Activated naive CD8-positive, alpha-beta T cell treated with anti-CD3 and anti-CD28 coated beads, Interleukin-2, amount 50 U/mL, for 24 hours (primary cell): Measurements from ENCODE around the gene CADM1.
A peak's percentile ranks its signal among the peaks of the same experiment; 100 is the strongest.

Source experiments
- ATAC-seq: fragments of 150-1000 bp; cut with Tn5 transposase; one replicate; pipeline ENCODE4 v1.10.0; 2021
- DNase-seq: peaks from one replicate; pipeline ENCODE4 v3.0.0; 2021
- H3K27ac Mint-ChIP-seq: one replicate; pipeline ENCODE4 v1.8.0; 2021; ENCODE audit warnings: mild to moderate bottlenecking, mixed read lengths
- H3K27me3 Mint-ChIP-seq: one replicate; pipeline ENCODE4 v1.8.0; 2021; ENCODE audit warnings: mixed read lengths
- H3K36me3 Mint-ChIP-seq: one replicate; pipeline ENCODE4 v1.8.0; 2021; ENCODE audit warnings: low read depth, mixed read lengths
- H3K4me1 Mint-ChIP-seq: one replicate; pipeline ENCODE4 v1.8.0; 2021; ENCODE audit warnings: mixed read lengths
- H3K4me3 Mint-ChIP-seq: one replicate; pipeline ENCODE4 v1.8.0; 2021; ENCODE audit warnings: mild to moderate bottlenecking, moderate library complexity, mixed read lengths
- H3K9me3 Mint-ChIP-seq: one replicate; pipeline ENCODE4 v1.8.0; 2021; ENCODE audit warnings: mixed read lengths

The CADM1 gene

DNA sequence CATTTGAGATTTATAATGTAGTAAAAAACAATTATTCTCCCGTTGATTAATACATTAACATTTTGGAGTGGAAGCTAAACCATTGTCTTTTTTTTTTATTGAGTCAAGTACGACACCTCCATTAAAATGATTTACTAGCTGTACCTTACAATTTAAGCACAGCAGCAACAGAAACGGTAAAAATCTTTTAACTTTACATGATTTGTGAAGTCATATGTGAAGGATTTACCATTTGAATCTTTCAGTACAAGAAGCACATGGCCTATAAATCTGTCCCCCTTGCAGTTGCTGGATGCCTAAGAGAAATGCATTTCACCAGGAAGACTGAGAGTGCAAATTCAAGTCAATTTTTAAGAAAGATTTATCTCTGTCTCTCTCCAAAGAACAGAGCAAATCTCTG lies 324.6 kb downstream of the CADM1 start:
- H3K4me3 Mint-ChIP-seq, result no peak overlapping the region
- no peaks in the 10 kb centered on the region for H3K4me1 Mint-ChIP-seq
- DNase-seq (no peak), ATAC-seq (no peak)
- H3K36me3 Mint-ChIP-seq, result no peaks in the 10 kb centered on the region
- no peaks in the 10 kb centered on the region for H3K9me3 Mint-ChIP-seq
- H3K27ac Mint-ChIP-seq, result no peak overlapping the region
- no peaks in the 10 kb centered on the region for H3K27me3 Mint-ChIP-seq

DNA sequence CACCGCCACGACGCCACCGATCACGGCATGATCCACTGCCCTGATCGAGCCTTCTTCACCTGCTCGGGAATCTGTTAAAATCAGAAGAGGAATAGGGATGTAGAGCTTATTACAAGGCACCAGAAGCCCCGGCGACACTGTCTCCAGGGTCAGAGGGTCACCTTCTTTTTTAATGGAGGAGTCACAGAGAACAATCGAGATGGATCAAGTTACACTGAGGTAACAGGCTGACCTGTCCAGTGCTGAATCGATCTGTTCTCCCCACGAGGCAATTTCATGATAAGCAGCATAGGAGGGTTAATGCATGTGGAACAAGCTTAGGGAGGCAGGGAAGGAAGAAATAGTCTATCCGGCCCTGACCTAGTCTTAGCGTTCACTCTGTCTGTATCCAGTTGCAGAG lies 325.5 kb downstream of the CADM1 start:
- Mint-ChIP-seq H3K36me3 (no peaks in the 10 kb centered on the region), H3K27ac (no peak overlapping the region), H3K27me3 (no peaks in the 10 kb centered on the region), H3K4me1 (no peaks in the 10 kb centered on the region), H3K4me3 (no peak overlapping the region), H3K9me3 (no peaks in the 10 kb centered on the region)
- DNase-seq (no peak), ATAC-seq (no peak)

DNA sequence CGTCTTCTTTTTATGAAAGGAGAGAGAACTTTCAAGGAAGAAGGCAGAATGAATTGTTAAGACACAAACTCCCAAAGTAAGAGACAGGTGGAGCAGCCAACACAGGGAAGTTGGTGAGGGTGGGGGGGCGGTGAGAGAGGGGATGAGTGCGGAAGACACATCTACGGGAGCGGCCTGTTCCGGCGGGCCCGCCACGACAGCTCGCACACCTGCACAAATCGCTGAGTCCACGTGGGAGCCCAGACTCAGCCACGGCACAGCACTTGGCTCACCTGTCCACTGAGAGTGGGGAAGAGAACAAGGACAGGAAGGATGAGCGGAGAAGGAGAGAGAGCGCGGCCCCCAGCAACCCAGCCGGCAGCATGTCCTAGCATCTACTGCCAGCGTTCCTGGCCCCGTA lies 331.1 kb downstream of the CADM1 start:
- H3K4me3 Mint-ChIP-seq, result no peak overlapping the region
- H3K27me3 Mint-ChIP-seq, result no peaks in the 10 kb centered on the region
- ATAC-seq (no peak), DNase-seq (no peak)
- H3K36me3 Mint-ChIP-seq, result no peaks in the 10 kb centered on the region
- no peak overlapping the region for H3K27ac Mint-ChIP-seq
- H3K4me1 Mint-ChIP-seq, result no peaks in the 10 kb centered on the region
- H3K9me3 Mint-ChIP-seq, result no peaks in the 10 kb centered on the region

GRCh38 chr11:115170133-115170815 lies 333.9 kb downstream of the CADM1 start:
- no peak overlapping the region for H3K27ac Mint-ChIP-seq
- no peaks in the 10 kb centered on the region for H3K9me3 Mint-ChIP-seq
- H3K4me3 Mint-ChIP-seq, result no peak overlapping the region
- DNase-seq (peak; percentile 5), ATAC-seq (no peak)
- H3K4me1 Mint-ChIP-seq, result no peaks in the 10 kb centered on the region
- no peaks in the 10 kb centered on the region for H3K36me3 Mint-ChIP-seq
- H3K27me3 Mint-ChIP-seq, result no peaks in the 10 kb centered on the region

GRCh38 chr11:115169251-115169650 lies 335.0 kb downstream of the CADM1 start:
- Mint-ChIP-seq H3K4me3 (no peak overlapping the region), H3K4me1 (no peaks in the 10 kb centered on the region), H3K27ac (no peak overlapping the region), H3K9me3 (no peaks in the 10 kb centered on the region), H3K36me3 (no peaks in the 10 kb centered on the region), H3K27me3 (no peaks in the 10 kb centered on the region)
- DNase-seq (no peak), ATAC-seq (no peak)

- ATAC-seq (no peak), DNase-seq (no peak)
- H3K27me3 Mint-ChIP-seq, result no peaks in the 10 kb centered on the region
- no peaks in the 10 kb centered on the region for H3K9me3 Mint-ChIP-seq
- H3K4me3 Mint-ChIP-seq, result no peak overlapping the region
- no peaks in the 10 kb centered on the region for H3K36me3 Mint-ChIP-seq
- no peaks in the 10 kb centered on the region for H3K4me1 Mint-ChIP-seq
- H3K27ac Mint-ChIP-seq, result no peak overlapping the region
Observed at GRCh38 chr11:115168686-115169085, 335.5 kb downstream of the CADM1 start.

DNA sequence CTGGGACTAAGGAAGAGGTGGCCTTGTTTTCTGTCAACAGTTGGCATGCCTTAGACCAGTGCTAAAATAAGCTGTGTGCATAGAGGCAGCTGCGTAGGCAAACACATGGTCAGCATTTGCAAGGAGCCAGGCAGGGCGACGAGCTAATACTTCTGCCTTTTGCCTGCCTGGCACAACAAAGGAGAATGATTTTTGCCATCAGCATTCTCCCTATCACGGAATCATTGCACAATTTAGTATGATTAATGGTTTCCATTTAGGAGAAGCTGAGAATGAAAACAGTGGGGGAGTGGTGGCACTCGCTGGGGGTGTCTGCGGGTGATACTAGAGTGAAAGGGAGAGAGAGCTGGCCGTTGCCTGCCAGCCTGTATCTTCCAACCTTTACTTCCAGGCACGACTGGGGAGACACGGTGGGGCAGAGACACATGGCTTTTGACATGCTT lies 336.0 kb downstream of the CADM1 start:
- no peaks in the 10 kb centered on the region for H3K36me3 Mint-ChIP-seq
- no peak overlapping the region for H3K27ac Mint-ChIP-seq
- no peaks in the 10 kb centered on the region for H3K9me3 Mint-ChIP-seq
- H3K4me3 Mint-ChIP-seq, result no peak overlapping the region
- H3K27me3 Mint-ChIP-seq, result no peaks in the 10 kb centered on the region
- no peaks in the 10 kb centered on the region for H3K4me1 Mint-ChIP-seq
- no peak for ATAC-seq
- DNase-seq, result no peak

DNA sequence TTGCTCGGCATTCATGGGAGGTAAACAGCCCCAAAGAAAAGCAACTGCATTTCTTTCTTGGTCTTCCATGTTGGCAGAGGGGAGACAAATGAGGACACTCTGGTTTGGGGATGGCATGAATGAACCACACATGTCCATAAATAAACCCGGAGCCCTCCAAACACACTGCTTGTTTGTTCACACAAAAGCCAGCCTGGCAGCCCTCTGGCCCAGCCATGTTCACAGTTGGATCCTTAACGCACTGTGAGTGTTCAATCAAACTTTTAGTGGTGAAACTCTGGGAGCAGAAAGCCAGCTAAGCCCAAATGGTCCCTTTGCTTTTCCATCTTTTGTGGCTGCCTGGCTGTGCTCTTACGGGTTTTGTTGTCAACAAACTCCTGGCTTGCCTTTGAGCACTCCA lies 336.8 kb downstream of the CADM1 start:
- Mint-ChIP-seq H3K9me3 (no peaks in the 10 kb centered on the region), H3K27ac (no peak overlapping the region), H3K4me3 (no peak overlapping the region), H3K27me3 (no peaks in the 10 kb centered on the region), H3K4me1 (no peaks in the 10 kb centered on the region), H3K36me3 (no peaks in the 10 kb centered on the region)
- DNase-seq (no peak), ATAC-seq (no peak)

- Mint-ChIP-seq H3K4me1 (no peaks in the 10 kb centered on the region), H3K27ac (no peak overlapping the region), H3K4me3 (no peak overlapping the region), H3K36me3 (no peaks in the 10 kb centered on the region), H3K9me3 (no peaks in the 10 kb centered on the region), H3K27me3 (no peaks in the 10 kb centered on the region)
- ATAC-seq (peak; percentile 24), DNase-seq (no peak)
Observed at GRCh38 chr11:115166820-115167219, 337.4 kb downstream of the CADM1 start.

DNA sequence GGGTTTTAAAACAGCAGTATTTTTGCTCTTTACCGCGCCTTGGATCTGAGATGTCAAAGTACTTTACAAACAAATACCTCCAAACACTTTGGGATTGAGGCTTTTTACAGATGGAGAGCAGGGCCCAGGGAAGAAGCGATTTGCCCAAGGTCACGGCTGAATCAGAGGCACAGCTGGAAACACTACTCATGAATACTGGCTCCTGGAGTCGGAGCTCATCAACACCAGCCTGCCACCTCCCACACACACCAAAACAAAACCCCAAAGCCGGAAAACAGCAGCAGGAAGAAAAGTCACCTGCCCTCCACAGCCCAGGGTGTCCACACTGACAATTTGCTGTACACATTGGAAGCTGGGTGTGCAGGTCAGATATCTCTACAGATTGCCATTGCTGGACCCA lies 339.4 kb downstream of the CADM1 start:
- ATAC-seq, result no peak
- H3K36me3 Mint-ChIP-seq, result no peaks in the 10 kb centered on the region
- H3K4me1 Mint-ChIP-seq, result no peaks in the 10 kb centered on the region
- no peak overlapping the region for H3K27ac Mint-ChIP-seq
- no peak for DNase-seq
- H3K27me3 Mint-ChIP-seq, result no peaks in the 10 kb centered on the region
- no peaks in the 10 kb centered on the region for H3K9me3 Mint-ChIP-seq
- H3K4me3 Mint-ChIP-seq, result no peak overlapping the region

DNA sequence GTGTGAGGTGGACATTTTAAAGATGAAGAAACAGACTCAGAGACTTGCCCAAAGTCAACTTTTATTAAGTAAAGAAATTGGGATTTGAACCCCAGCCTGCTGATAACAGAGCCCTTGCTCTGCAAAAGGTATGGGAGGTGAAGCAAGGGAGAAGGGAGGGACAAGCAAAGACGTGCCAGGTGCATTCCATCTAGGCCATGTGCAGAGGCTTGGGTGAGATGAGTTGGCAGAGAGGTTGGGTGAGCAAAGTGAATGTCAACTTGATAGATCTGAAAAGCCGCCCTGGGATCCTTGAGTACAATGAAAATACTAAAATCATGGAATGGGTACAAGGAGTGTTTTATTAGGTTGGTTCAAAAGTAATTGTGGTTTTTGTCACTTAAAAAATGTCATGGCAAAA lies 341.3 kb downstream of the CADM1 start:
- Mint-ChIP-seq H3K9me3 (no peaks in the 10 kb centered on the region), H3K36me3 (no peaks in the 10 kb centered on the region), H3K4me3 (no peak overlapping the region), H3K27ac (no peak overlapping the region), H3K27me3 (no peaks in the 10 kb centered on the region), H3K4me1 (no peaks in the 10 kb centered on the region)
- DNase-seq (no peak), ATAC-seq (no peak)

- Mint-ChIP-seq H3K4me3 (no peak overlapping the region), H3K36me3 (no peaks in the 10 kb centered on the region), H3K4me1 (no peaks in the 10 kb centered on the region), H3K27ac (no peak overlapping the region), H3K27me3 (peaks cover 1% of the 10 kb centered on the region), H3K9me3 (no peaks in the 10 kb centered on the region)
- DNase-seq (no peak), ATAC-seq (no peak)
Observed at GRCh38 chr11:115161876-115162275, 342.3 kb downstream of the CADM1 start.

DNA sequence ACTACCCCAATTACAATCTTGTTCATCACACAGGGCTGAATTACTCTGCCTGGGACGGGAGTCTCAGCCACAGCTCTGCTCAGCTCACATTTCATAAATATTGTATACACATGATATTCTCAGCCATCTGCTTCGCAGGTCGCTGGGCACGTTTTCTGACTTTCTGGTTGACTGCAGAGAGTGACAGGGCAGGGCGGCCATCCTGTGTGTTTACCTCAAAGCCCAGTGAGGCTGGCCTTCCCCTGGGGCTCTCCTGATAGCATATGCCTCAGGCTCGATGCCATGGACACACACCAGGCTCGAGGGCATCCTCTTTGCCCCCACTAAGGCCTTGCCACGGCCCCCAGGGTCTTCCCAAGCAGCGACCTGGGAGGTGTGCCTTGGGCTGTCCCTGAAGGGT lies 345.0 kb downstream of the CADM1 start:
- ATAC-seq (no peak), DNase-seq (no peak)
- Mint-ChIP-seq H3K4me1 (no peaks in the 10 kb centered on the region), H3K36me3 (no peaks in the 10 kb centered on the region), H3K27ac (no peak overlapping the region), H3K9me3 (no peaks in the 10 kb centered on the region), H3K27me3 (peaks cover 1% of the 10 kb centered on the region), H3K4me3 (no peak overlapping the region)

- Mint-ChIP-seq H3K4me3 (no peak overlapping the region), H3K27me3 (peaks cover 1% of the 10 kb centered on the region), H3K9me3 (no peaks in the 10 kb centered on the region), H3K36me3 (no peaks in the 10 kb centered on the region), H3K27ac (no peak overlapping the region), H3K4me1 (no peaks in the 10 kb centered on the region)
- no peak for DNase-seq
- ATAC-seq, result no peak
Observed at GRCh38 chr11:115158053-115158452, 346.2 kb downstream of the CADM1 start.

GRCh38 chr11:115157247-115157646 lies 347.0 kb downstream of the CADM1 start:
- Mint-ChIP-seq H3K4me1 (no peaks in the 10 kb centered on the region), H3K4me3 (no peak overlapping the region), H3K27ac (no peak overlapping the region), H3K9me3 (no peaks in the 10 kb centered on the region), H3K27me3 (peaks cover 1% of the 10 kb centered on the region), H3K36me3 (no peaks in the 10 kb centered on the region)
- no peak for DNase-seq
- ATAC-seq, result no peak

DNA sequence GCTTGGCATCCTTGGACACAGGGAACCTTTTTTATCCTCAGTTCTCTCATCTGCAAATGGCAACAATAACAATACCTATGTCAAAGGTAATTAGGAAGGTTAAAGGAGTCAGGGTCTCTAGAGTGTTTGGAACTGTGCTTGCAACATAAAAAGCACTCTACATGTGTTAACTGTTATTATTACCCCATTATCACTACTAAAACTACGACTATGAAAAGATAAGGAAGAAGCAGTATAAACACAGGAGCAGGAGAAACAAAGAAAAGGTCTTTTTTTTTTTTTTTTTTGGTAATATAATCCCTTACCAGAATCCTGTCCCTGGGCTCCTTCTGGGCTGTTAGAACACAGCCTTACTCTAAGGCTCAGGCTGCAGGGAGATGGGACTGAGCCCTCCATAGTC lies 348.2 kb downstream of the CADM1 start:
- Mint-ChIP-seq H3K9me3 (no peaks in the 10 kb centered on the region), H3K4me3 (no peak overlapping the region), H3K27me3 (peaks cover 1% of the 10 kb centered on the region), H3K27ac (no peak overlapping the region), H3K36me3 (no peaks in the 10 kb centered on the region), H3K4me1 (no peaks in the 10 kb centered on the region)
- ATAC-seq (no peak), DNase-seq (no peak)
